BLaER1 treated with 17β-estradiol and CSF1 and Interleukin-3, amounts not matched to agents 10 nM and 100 nM (cell line): ENCODE data around the gene RBFOX2.
"Not testable (repeated sequence)": the region's sequence is repeated elsewhere in the genome, so short reads cannot be mapped to it uniquely, and the experiment has no call there.

ENCODE experiments used
- H3K27ac ChIP-seq, 11 experiments: shearing (Covaris generic); formaldehyde crosslinking; 2 replicates each; pipeline ENCODE4 v1.8.1; 2022
- H3K27me3 ChIP-seq, 11 experiments: shearing (Covaris generic); formaldehyde crosslinking; 2 replicates each; pipeline ENCODE4 v1.8.1; 2022
- H3K36me3 ChIP-seq, 11 experiments: shearing (Covaris generic); formaldehyde crosslinking; 2 replicates each; pipeline ENCODE4 v1.8.1; 2022
- H3K4me1 ChIP-seq, 10 experiments: shearing (Covaris generic); formaldehyde crosslinking; 2 replicates each; pipeline ENCODE4 v1.8.1; 2022
- H3K4me2 ChIP-seq, 11 experiments: shearing (Covaris generic); formaldehyde crosslinking; 2 replicates each; pipeline ENCODE4 v1.8.1; 2022
- H3K4me3 ChIP-seq, 10 experiments: shearing (Covaris generic); formaldehyde crosslinking; 2 replicates each; pipeline ENCODE4 v1.8.1; 2022
- H3K9ac ChIP-seq, 11 experiments: shearing (Covaris generic); formaldehyde crosslinking; 2 replicates each; pipeline ENCODE4 v1.8.1; 2022
- H3K9me3 ChIP-seq, 11 experiments: shearing (Covaris generic); formaldehyde crosslinking; replicated peaks in 1 of 11; 2 replicates each; pipeline ENCODE4 v1.8.1; 2022
- H4K20me1 ChIP-seq, 11 experiments: shearing (Covaris generic); formaldehyde crosslinking; 2 replicates each; pipeline ENCODE4 v1.8.1; 2022
- Cebpa-rat ChIP-seq, 11 experiments: shearing (Covaris generic); IDR thresholded peaks; 2 replicates each; pipeline ENCODE4 v1.8.1; 2022

Gene RBFOX2

DNA sequence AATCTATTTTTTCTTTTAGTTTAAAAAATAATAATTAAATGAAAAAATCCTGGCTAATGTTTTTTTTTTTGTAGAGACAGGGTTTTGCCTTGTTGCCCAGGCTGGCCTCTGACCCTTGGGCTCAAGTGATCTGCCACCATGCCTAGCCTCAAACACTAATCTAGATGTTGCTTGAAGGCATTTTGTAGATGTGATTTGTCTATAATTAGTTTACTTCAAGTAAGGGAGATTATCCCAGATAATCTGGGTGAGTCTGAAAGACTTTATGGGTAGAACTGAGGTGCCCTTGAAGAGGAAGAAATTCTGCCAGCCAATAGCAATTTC lies 38.6 kb upstream of the RBFOX2 start:
- Histone ChIP-seq H3K27me3 (peaks cover 0 to 15% (median 0%) of the 10 kb centered on the region in 11 experiments; a peak in 2 of 22 replicates), H3K4me1 (peaks cover 0 to 13% (median 11%) of the 10 kb centered on the region in 10 experiments; a peak in 13 of 20 replicates), H3K36me3 (no peaks in the 10 kb centered on the region), H3K9me3 (peaks cover 0 to 7% (median 0%) of the 10 kb centered on the region in 11 experiments; a peak in 2 of 22 replicates), H4K20me1 (peaks cover 0 to 5% (median 0%) of the 10 kb centered on the region in 11 experiments; a peak in 1 of 22 replicates), H3K9ac (no peak overlapping the region), H3K4me3 (no peak overlapping the region), H3K27ac (no peak overlapping the region), H3K4me2 (no peak overlapping the region)
- TF ChIP-seq Cebpa-rat (IDR thresholded peaks at IDR 0.05) = no peak

DNA sequence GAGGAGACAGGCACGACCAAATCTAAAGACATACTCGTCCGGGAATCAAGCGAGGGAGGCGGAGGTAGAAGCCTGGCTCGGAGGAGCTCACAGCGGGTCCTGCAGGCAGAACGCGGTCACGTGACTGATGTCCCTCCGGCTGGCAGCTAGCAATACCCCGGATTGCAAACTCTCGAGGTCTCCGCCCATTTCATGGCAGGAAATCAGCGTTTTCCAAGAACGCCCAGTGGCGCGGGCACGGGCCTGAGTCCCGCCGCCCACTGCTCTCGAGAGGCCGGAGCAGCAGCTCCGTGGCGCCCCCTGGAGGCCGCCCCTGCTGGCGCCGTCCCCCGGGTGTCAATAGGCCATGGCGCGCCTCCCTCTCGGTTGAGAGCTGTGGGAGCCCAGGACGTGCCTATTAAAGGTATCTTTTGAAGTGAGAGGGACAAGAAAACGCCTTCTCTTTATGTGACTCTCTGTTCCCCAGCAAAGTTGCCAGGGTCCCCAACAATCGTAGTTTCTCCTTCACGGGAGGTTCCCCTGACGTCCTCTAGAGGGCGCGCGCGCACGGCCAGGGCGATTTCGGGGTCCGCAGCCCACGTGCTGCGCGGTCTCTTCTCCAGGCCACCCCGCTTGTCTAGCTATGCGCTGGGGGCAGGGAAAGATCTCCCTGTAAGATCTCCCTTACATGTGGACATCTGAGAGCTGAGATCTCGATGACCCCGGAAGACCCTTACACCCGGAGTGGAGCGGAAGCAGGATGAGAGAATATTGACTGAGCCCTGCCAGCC lies 37.3 kb upstream of the RBFOX2 start:
- Histone ChIP-seq H3K9me3 (peaks cover 0 to 7% (median 0%) of the 10 kb centered on the region in 11 experiments; a peak in 2 of 22 replicates), H3K9ac (peak overlapping the region; percentile 54 to 81 (median 72); a peak in 21 of 22 replicates), H3K4me1 (peaks cover 0 to 13% (median 11%) of the 10 kb centered on the region in 10 experiments; a peak in 13 of 20 replicates), H3K4me2 (peak overlapping the region; percentile 73 to 98 (median 90)), H3K27me3 (peaks cover 0 to 5% (median 0%) of the 10 kb centered on the region in 11 experiments; a peak in 1 of 22 replicates), H3K4me3 (peak overlapping the region; percentile 51 to 66 (median 56)), H3K27ac (peak overlapping the region; percentile 5 to 69 (median 55); a peak in 18 of 22 replicates), H3K36me3 (no peaks in the 10 kb centered on the region), H4K20me1 (peaks cover 0 to 5% (median 0%) of the 10 kb centered on the region in 11 experiments; a peak in 1 of 22 replicates)
- no peak for TF ChIP-seq Cebpa-rat (IDR thresholded peaks at IDR 0.05)

DNA sequence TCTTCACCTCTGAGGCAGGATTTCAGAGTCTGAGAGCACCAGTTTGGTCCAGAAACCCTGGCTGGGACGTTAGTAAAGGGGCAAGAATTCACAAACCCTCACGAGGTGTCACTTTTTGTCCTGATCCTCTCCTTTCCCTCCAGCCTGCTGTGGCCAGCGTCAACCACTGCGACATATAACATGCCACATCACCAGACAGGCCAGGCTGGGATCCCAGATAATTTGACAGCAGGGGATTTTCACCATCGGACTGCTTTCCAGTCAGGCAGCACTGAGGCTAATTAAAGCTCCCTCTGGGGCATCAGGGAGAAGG lies 36.8 kb upstream of the RBFOX2 start:
- Histone ChIP-seq H3K4me1 (peaks cover 0 to 13% (median 11%) of the 10 kb centered on the region in 10 experiments; a peak in 13 of 20 replicates), H3K27me3 (0 out of 22 replicates have a peak, but pooled peaks cover 0 to 3% (median 0%) of the 10 kb centered on the region in 11 experiments), H3K9ac (peak overlapping the region; percentile 54 to 81 (median 72); a peak in 20 of 22 replicates), H3K9me3 (peaks cover 0 to 2% (median 0%) of the 10 kb centered on the region in 11 experiments; a peak in 1 of 22 replicates), H3K36me3 (no peaks in the 10 kb centered on the region), H3K4me2 (peak overlapping the region; percentile 73 to 98 (median 90)), H3K27ac (peak overlapping the region in 3 of 11 experiments; percentile 5 to 69 (median 61); a peak in 2 of 22 replicates), H4K20me1 (peaks cover 0 to 5% (median 0%) of the 10 kb centered on the region in 11 experiments; a peak in 1 of 22 replicates), H3K4me3 (peak overlapping the region; percentile 51 to 66 (median 56))
- no peak for TF ChIP-seq Cebpa-rat (IDR thresholded peaks at IDR 0.05)

- Histone ChIP-seq H3K27me3 (0 out of 22 replicates have a peak, but pooled peaks cover 0 to 3% (median 0%) of the 10 kb centered on the region in 11 experiments), H3K4me1 (peaks cover 0 to 13% (median 11%) of the 10 kb centered on the region in 10 experiments; a peak in 13 of 20 replicates), H3K4me3 (no peak overlapping the region), H3K9ac (no peak overlapping the region), H3K9me3 (no peaks in the 10 kb centered on the region), H3K27ac (no peak overlapping the region), H3K4me2 (no peak overlapping the region), H3K36me3 (no peaks in the 10 kb centered on the region), H4K20me1 (peaks cover 0 to 3% (median 0%) of the 10 kb centered on the region in 11 experiments; a peak in 1 of 22 replicates)
- no peak for TF ChIP-seq Cebpa-rat (IDR thresholded peaks at IDR 0.05)
Observed at GRCh38 chr22:36064358-36064757, 35.7 kb upstream of the RBFOX2 start.

GRCh38 chr22:36056980-36057379 lies 28.4 kb upstream of the RBFOX2 start:
- no peak overlapping the region for H3K27ac ChIP-seq

GRCh38 chr22:36055376-36056295 lies 27.0 kb upstream of the RBFOX2 start:
- H3K27me3 ChIP-seq = no peaks in the 10 kb centered on the region
- no peak overlapping the region for H3K4me3 ChIP-seq
- H3K27ac ChIP-seq = no peak overlapping the region
- peaks cover 0 to 11% (median 3%) of the 10 kb centered on the region in 10 experiments; a peak in 6 of 20 replicates for H3K4me1 ChIP-seq
- peaks cover 7 to 13% (median 10%) of the 10 kb centered on the region in 11 experiments; a peak in 14 of 22 replicates for H3K9me3 ChIP-seq
- no peak overlapping the region for H3K9ac ChIP-seq
- no peaks in the 10 kb centered on the region for H4K20me1 ChIP-seq
- H3K36me3 ChIP-seq = no peaks in the 10 kb centered on the region
- TF ChIP-seq Cebpa-rat (IDR thresholded peaks at IDR 0.05) = no peak
- no peak overlapping the region for H3K4me2 ChIP-seq

More at GRCh38 chr22:36056980-36057379, 28.4 kb upstream of the RBFOX2 start:
- TF ChIP-seq Cebpa-rat (IDR thresholded peaks at IDR 0.05) = no peak
- Histone ChIP-seq H3K4me3 (no peak overlapping the region), H3K9ac (no peak overlapping the region), H3K4me1 (peaks cover 0 to 11% (median 3%) of the 10 kb centered on the region in 10 experiments; a peak in 6 of 20 replicates), H3K4me2 (no peak overlapping the region), H3K27me3 (no peaks in the 10 kb centered on the region), H3K36me3 (no peaks in the 10 kb centered on the region), H4K20me1 (no peaks in the 10 kb centered on the region), H3K9me3 (peaks cover 7 to 13% (median 10%) of the 10 kb centered on the region in 11 experiments; a peak in 14 of 22 replicates)

DNA sequence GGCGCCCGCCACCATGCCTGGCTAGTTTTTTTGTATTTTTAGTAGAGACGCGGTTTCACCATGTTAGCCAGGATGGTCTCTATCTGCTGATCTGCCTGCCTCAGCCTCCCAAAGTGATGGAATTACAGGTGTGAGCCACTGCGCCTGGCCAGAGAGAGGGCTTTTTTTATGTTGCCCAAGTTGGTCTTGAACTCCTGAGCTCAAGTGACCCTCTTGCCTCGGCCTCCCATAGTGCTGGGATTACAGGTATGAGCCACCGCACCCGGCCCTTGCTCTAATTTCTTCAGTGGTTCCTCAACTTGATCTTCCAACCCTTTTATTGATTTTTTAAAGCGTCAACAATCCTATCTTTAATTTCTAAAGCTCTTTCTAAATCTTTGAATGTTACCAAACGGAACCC lies 25.8 kb upstream of the RBFOX2 start:
- H3K27ac ChIP-seq, H3K4me3 ChIP-seq, H3K36me3 ChIP-seq, H3K9ac ChIP-seq, H4K20me1 ChIP-seq, H3K4me2 ChIP-seq, H3K27me3 ChIP-seq: not testable (repeated sequence)
- Histone ChIP-seq H3K4me1 (peaks cover 0 to 11% (median 3%) of the 10 kb centered on the region in 10 experiments; a peak in 6 of 20 replicates), H3K9me3 (peaks cover 7 to 13% (median 10%) of the 10 kb centered on the region in 11 experiments; a peak in 14 of 22 replicates)

DNA sequence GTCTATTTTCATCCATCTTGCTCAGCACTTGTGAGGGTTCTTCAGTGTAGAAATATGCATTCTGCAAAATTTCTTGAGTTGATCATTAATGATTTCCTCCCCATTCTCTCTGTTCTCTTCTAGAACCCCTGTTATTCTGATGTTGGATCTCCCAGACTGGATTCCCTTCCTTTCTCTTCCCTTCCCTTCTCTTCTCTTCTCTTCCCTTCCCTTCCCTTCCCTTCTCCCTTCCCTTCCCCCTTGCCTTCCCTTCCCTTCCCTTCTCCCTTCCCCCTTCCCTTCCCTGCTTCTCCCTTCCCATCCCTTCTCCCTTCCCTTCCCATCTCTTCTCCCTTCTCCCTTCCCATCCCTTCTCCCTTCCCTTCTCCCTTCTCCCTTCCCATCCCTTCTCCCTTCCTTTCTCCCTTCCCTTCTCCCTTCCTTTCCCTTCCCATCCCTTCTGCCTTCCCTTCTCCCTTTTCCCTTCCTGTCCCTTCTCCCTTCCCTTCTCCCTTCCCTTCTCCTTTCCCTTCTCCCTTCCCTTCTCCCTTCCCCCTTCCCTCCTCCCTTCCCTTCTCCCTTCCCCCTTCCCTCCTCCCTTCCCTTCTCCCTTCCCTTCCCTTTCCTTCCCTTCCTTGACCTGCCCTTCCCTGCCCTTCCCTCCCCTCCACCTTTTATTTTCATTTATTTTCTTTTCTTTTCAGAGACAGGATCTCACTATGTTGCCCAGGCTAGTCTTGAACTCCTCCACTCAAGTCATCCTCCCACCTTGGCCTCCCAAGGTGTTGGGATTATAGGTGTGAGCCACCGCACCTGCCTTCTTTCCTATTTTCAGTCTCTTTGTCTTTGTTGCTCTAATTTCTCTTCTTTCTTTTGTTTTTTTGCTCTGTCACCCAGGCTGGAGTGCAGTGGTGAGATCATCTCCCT lies 24.9 kb upstream of the RBFOX2 start:
- H3K4me1 ChIP-seq = peaks cover 0 to 11% (median 3%) of the 10 kb centered on the region in 10 experiments; a peak in 6 of 20 replicates
- H3K4me2 ChIP-seq = peak overlapping the region in 1 of 11 experiments; percentile 47; a peak in 1 of 22 replicates
- H4K20me1 ChIP-seq = no peaks in the 10 kb centered on the region
- TF ChIP-seq Cebpa-rat (IDR thresholded peaks at IDR 0.05) = no peak
- H3K36me3 ChIP-seq = no peaks in the 10 kb centered on the region
- H3K9ac ChIP-seq = no peak overlapping the region
- H3K27ac ChIP-seq = no peak overlapping the region
- H3K9me3 ChIP-seq = peaks cover 7 to 13% (median 10%) of the 10 kb centered on the region in 11 experiments; a peak in 14 of 22 replicates
- H3K4me3 ChIP-seq = no peak overlapping the region
- no peaks in the 10 kb centered on the region for H3K27me3 ChIP-seq
